ENCODE results near the gene LCOR.

- TF ChIP-seq CTCF (conservative IDR thresholded peaks at IDR 0.05 in 1 of 2, IDR thresholded peaks at IDR 0.05 in 1 of 2; ENCODE audit: low read depth in 1 of 2, low read length in 2 of 2) (no peak), EZH2 (IDR thresholded peaks at IDR 0.05; ENCODE audit: low read length, missing control alignments) (no peak)
Observed at GRCh38 chr10:96968682-96969423, 136.8 kb downstream of the LCOR start.

Data from fibroblast of lung (primary cell).